Keratinocyte (primary cell): Measurements from ENCODE around the gene RYR1. TPM values are rescaled to one million over a fixed set of nuclear protein-coding genes. Genes with fewer than 3 reads are reported as not detected.
"Not testable (repeated sequence)": the region's sequence is repeated elsewhere in the genome, so short reads cannot be mapped to it uniquely, and the experiment has no call there.

Experiments used
- DNase-seq: peaks from one replicate; pipeline ENCODE4 v3.0.0-alpha.2; 2011; ENCODE audit warnings: low read depth, missing footprints, low spot score
- FAIRE-seq: peaks from 2 replicates; lab custom pipeline; 2011; peaks lifted over from hg19 to GRCh38; lab: Jason Lieb, UNC
- H2AFZ ChIP-seq: 2 replicates; pipeline ENCODE4 v1.6.0; 2012; ENCODE audit warnings: low read length, control low read depth, inconsistent platforms; ENCODE audit not compliant: control insufficient read depth
- H3K27ac ChIP-seq: 2 replicates; pipeline ENCODE4 v1.5.1; 2011; ENCODE audit warnings: low read length; ENCODE audit not compliant: control insufficient read depth, insufficient read depth
- H3K27me3 ChIP-seq: 3 replicates; pipeline ENCODE4 v1.6.0; 2011; ENCODE audit warnings: low read length; ENCODE audit not compliant: control insufficient read depth, insufficient read depth; ENCODE audit errors: extremely low read depth
- H3K36me3 ChIP-seq, 2 experiments: 2 replicates in 1 of 2; 3 replicates in 1 of 2; pipeline ENCODE4 v1.5.1; 2011; ENCODE audit warnings: low read length in 2 of 2, mild to moderate bottlenecking in 1 of 2; ENCODE audit not compliant: control insufficient read depth in 2 of 2, insufficient read depth in 2 of 2; ENCODE audit errors: extremely low read depth in 1 of 2
- H3K4me1 ChIP-seq: 3 replicates; pipeline ENCODE4 v1.5.1; 2011; ENCODE audit warnings: low read length; ENCODE audit not compliant: control insufficient read depth, insufficient read depth; ENCODE audit errors: extremely low read depth
- H3K4me2 ChIP-seq: 3 replicates; pipeline ENCODE4 v1.6.0; 2011; ENCODE audit warnings: low read depth, low read length; ENCODE audit not compliant: control insufficient read depth, insufficient read depth; ENCODE audit errors: extremely low read depth
- H3K4me3 ChIP-seq, 3 experiments: fragments of 200-600 bp in 1 of 3; sonication (generic) in 1 of 3; 2 replicates in 2 of 3; 3 replicates in 1 of 3; pipeline ENCODE4 v1.5.1; 2011 to 2016; ENCODE audit warnings: low read length in 3 of 3, mild to moderate bottlenecking in 3 of 3, control low read depth in 2 of 3, inconsistent platforms in 1 of 3, low read depth in 1 of 3, mixed read lengths in 1 of 3, mixed run types in 1 of 3, moderate library complexity in 1 of 3; ENCODE audit not compliant: control insufficient read depth in 2 of 3, insufficient read depth in 2 of 3; ENCODE audit errors: extremely low read depth in 1 of 3
- H3K79me2 ChIP-seq: 2 replicates; pipeline ENCODE4 v1.6.0; 2012; ENCODE audit warnings: low read length; ENCODE audit not compliant: control insufficient read depth, insufficient read depth
- H3K9ac ChIP-seq: 3 replicates; pipeline ENCODE4 v1.6.0; 2011; ENCODE audit warnings: low read length; ENCODE audit not compliant: control insufficient read depth, insufficient read depth; ENCODE audit errors: extremely low read depth
- H3K9me1 ChIP-seq: 3 replicates; pipeline ENCODE4 v1.6.0; 2011; ENCODE audit warnings: low read length; ENCODE audit not compliant: control insufficient read depth, insufficient read depth; ENCODE audit errors: extremely low read depth
- H3K9me3 ChIP-seq: 2 replicates; pipeline ENCODE4 v1.5.1; 2012; ENCODE audit warnings: low read depth, low read length; ENCODE audit not compliant: control insufficient read depth
- H4K20me1 ChIP-seq: 3 replicates; pipeline ENCODE4 v1.6.0; 2011; ENCODE audit warnings: low read length; ENCODE audit not compliant: control insufficient read depth, insufficient read depth; ENCODE audit errors: extremely low read depth
- CTCF ChIP-seq, 3 experiments: IDR thresholded peaks in 1 of 3; conservative IDR thresholded peaks in 1 of 3; optimal IDR thresholded peaks in 1 of 3; 2 replicates in 2 of 3; 3 replicates in 1 of 3; pipeline versions ENCODE3 to v1.5.1; 2011; ENCODE audit warnings: low read length in 3 of 3, mild to moderate bottlenecking in 3 of 3, moderate library complexity in 2 of 3, control low read depth in 1 of 3, inconsistent platforms in 1 of 3; ENCODE audit not compliant: insufficient read depth in 2 of 3; ENCODE audit errors: extremely low read depth in 1 of 3
- EZH2 ChIP-seq: IDR thresholded peaks from one replicate; pipeline ENCODE4 v1.6.1; 2012; ENCODE audit warnings: inconsistent platforms, mild to moderate bottlenecking, low read length, moderate library complexity
- dilution Hi-C: fragments of 300-500 bp; cut with MboI; formaldehyde crosslinking; loops from one replicate; pipeline ENCODE4 v1.7.0; 2020; ENCODE audit warnings: low sequenced_read_pairs; ENCODE audit not compliant: extremely low pct_ligation_motif_present
- polyA plus RNA-seq, 5 experiments: library from polyadenylated mRNA; depleted of rRNA in 3 of 5; stranded (reverse) in 3 of 5; stranded (forward) in 1 of 5; unstranded in 1 of 5; fragments of >200 nt; gene quantifications; 1 replicate in 1 of 5; 2 replicates in 3 of 5; 3 replicates in 1 of 5; pipeline versions ENCODE4 v1.2.1 to v1.2.3, GENCODE V29; 2011 to 2012; ENCODE audit warnings: missing spikeins in 2 of 5, low read depth in 1 of 5, low replicate concordance in 1 of 5

Gene RYR1
- polyA plus RNA-seq, 1 donor (not counting 4 experiments of a cell fraction or from before 2014, with no cell fraction given): 0.41 TPM

DNA sequence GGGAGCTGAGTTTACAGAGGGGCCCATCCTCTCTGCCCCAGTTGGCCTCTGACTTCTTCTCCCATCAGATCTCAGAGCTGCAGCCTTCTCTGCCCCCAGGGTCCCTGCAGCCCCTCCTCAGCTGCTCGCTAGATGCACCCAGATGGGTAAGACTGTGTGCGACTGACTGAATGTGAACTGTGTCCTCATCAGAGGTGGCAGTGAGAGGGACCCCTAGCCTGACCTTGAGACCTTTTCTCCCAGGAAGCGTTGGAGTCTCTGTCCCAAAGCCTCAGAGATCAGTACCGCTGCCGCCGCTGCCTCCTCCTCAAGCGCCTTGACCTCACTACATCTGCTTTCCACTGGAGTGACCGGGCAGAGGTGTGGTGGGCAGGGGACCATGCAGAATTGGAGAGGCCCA is 28.2 kb upstream of the RYR1 start:
- Histone ChIP-seq H3K9ac (no peak overlapping the region), H3K79me2 (no peaks in the 10 kb centered on the region), H3K9me3 (no peaks in the 10 kb centered on the region), H3K4me1 (peaks cover 4% of the 10 kb centered on the region), H3K27me3 (no peaks in the 10 kb centered on the region), H2AFZ (no peak overlapping the region), H3K4me2 (no peak overlapping the region), H4K20me1 (no peaks in the 10 kb centered on the region), H3K4me3 (no peak overlapping the region), H3K36me3 (peaks cover 0 to 4% of the 10 kb centered on the region in 2 experiments), H3K27ac (no peak overlapping the region), H3K9me1 (no peaks in the 10 kb centered on the region)
- FAIRE-seq: no peak
- DNase-seq: no peak
- TF ChIP-seq CTCF (optimal IDR thresholded peaks at IDR 0.05 in 1 of 3, IDR thresholded peaks at IDR 0.05 in 1 of 3, conservative IDR thresholded peaks at IDR 0.05 in 1 of 3; ENCODE audit: extremely low read depth in 1 of 3, insufficient read depth in 2 of 3, low read length in 3 of 3): no peak
- TF ChIP-seq EZH2: no peak
- dilution Hi-C loops: no loop called here

DNA sequence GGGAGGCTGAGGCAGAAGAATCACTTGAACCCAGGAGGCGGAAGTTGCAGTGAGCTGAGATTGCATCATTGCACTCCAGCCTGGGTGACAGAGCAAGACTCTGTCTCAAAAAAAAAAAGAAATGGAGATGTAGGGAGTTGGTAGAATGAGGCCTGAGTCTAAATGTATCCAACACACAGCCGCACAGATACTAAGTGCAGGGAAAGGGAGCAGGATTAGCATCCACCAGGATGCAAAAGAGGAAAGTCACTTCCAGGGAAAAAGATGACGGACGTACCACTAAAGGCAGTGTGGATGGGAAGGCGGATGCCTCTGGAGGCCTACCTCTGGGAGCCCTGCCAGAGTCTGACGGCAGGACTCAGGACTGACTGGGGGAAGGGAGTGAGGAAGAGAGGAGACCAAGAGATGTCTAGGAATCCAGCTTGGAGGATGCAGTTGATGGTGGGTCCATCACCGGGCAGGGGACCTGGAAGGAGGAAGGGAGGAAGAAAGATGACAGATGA is 23.8 kb upstream of the RYR1 start:
- Histone ChIP-seq H3K9ac (no peak overlapping the region), H2AFZ (no peak overlapping the region), H3K27ac (no peak overlapping the region), H3K4me3 (no peak overlapping the region), H4K20me1 (no peaks in the 10 kb centered on the region), H3K79me2 (no peaks in the 10 kb centered on the region), H3K27me3 (no peaks in the 10 kb centered on the region), H3K36me3 (peaks cover 0 to 4% of the 10 kb centered on the region in 2 experiments), H3K9me1 (no peaks in the 10 kb centered on the region), H3K4me1 (no peaks in the 10 kb centered on the region), H3K4me2 (no peak overlapping the region), H3K9me3 (no peaks in the 10 kb centered on the region)
- FAIRE-seq: no peak
- dilution Hi-C loops: no loop called here
- no peak for TF ChIP-seq CTCF (optimal IDR thresholded peaks at IDR 0.05 in 1 of 3, IDR thresholded peaks at IDR 0.05 in 1 of 3, conservative IDR thresholded peaks at IDR 0.05 in 1 of 3; ENCODE audit: extremely low read depth in 1 of 3, insufficient read depth in 2 of 3, low read length in 3 of 3)
- TF ChIP-seq EZH2: no peak
- DNase-seq: no peak

GRCh38 chr19:38410407-38410806 is 23.1 kb upstream of the RYR1 start:
- H3K79me2 ChIP-seq, H3K36me3 ChIP-seq, H3K27ac ChIP-seq, H3K4me2 ChIP-seq, dilution Hi-C loops, H3K9ac ChIP-seq, H3K4me3 ChIP-seq, H3K27me3 ChIP-seq, H3K4me1 ChIP-seq, H2AFZ ChIP-seq, FAIRE-seq, H3K9me3 ChIP-seq, H4K20me1 ChIP-seq, DNase-seq, H3K9me1 ChIP-seq: not testable (repeated sequence)
